ENCODE measurements around the gene LRBA. TPM values are rescaled to one million over a fixed set of nuclear protein-coding genes. Genes with fewer than 3 reads are reported as not detected.
A peak's percentile ranks its signal among the peaks of the same experiment; 100 is the strongest.

Gene LRBA
- total and polyA plus RNA-seq, 2 of the 4 experiments (the other 2 are of a cell fraction): 10.2 to 51.6 TPM

DNA sequence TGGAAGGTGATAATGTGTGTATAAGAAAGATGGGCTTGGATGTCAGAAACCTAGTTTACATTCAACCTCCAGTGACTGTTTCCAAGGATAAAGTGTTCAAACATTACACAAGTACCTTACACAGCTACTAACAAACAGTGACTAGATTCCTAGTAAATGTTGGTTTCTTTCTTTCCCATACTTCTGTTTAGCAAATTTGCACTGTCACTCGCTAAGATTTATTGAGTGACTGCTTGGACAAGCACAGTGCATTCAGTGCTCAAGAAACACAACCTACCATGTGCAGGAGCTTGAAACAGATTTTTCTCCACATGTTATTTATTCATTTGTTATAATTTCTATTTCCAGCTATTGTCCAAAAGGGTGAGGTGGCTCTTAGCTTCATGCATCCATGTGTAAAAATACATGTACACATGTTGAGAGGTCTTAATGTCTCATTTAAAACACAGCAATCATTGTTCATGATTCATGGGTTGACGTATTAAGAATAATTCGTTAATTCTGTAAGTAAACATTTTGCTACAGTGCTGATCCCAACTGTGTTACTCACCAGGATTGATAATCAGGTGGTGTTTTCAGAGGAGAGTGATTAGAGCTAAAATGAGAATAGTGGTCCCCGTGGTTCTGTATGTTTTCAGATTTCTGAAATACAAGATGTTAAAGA lies 783.8 kb downstream of the LRBA start:
- peak overlapping the region; percentile 93 for H3K14ac ChIP-seq (replicated peaks; ENCODE audit: low read depth, low read length)
- H4K91ac ChIP-seq (ENCODE audit: insufficient read depth, low read depth, low read length): peak overlapping the region; percentile 79
- no peak overlapping the region for H2AK9ac ChIP-seq (replicated peaks; ENCODE audit: low read depth, low read length, poor library complexity)
- intact Hi-C loops (cut with micrococcal nuclease) (no loop called here), dilution Hi-C loops (cut with HindIII; ENCODE audit: low sequenced_read_pairs, unreplicated experiment) (no loop called here), in situ Hi-C loops (cut with MboI; ENCODE audit: low sequenced_read_pairs) (no loop called here)
- DNase-seq: peak; percentile 82
- TF ChIP-seq MAFK (IDR thresholded peaks at IDR 0.05; ENCODE audit: low read depth, low read length): no peak
- TF ChIP-seq RCOR1 (IDR thresholded peaks at IDR 0.05; ENCODE audit: insufficient replicate concordance, low read length): no peak
- ATAC-seq (ENCODE audit: low read depth): no peak
- no peak overlapping the region for H3K4me3 ChIP-seq (ENCODE audit: insufficient read depth, low read depth, low read length)
- H3K9me3 ChIP-seq (ENCODE audit: control insufficient read depth, insufficient read depth, low read length): no peaks in the 10 kb centered on the region
- H3K9ac ChIP-seq (ENCODE audit: low read depth, low read length): no peak overlapping the region; the same call in 1 of the 2 replicates
- peak overlapping the region; percentile 93; the same call in 2 of the 3 replicates for H2BK15ac ChIP-seq (ENCODE audit: low read depth, low read length)
- H3K4me1 ChIP-seq (ENCODE audit: control insufficient read depth, insufficient read depth, low read length): peaks cover 37% of the 10 kb centered on the region
- no CpG with 5 or more reads among the region's 4 CpGs for WGBS, 2 experiments (ENCODE audit: extremely low coverage in 2 of 2, insufficient read length in 1 of 2)
- peak overlapping the region; percentile 100 for H2BK5ac ChIP-seq (ENCODE audit: low read depth, low read length, poor library complexity, severe bottlenecking)
- peak overlapping the region; percentile 63; the same call in 1 of the 2 replicates for H4K5ac ChIP-seq (ENCODE audit: low read depth, low read length)
- CTCF ChIA-PET: interaction anchor here (0.6 to 2.1 kb wide), 5 partner anchors 12 to 225 kb away, joined by 3 to 11 read pairs (median 4); no protein-coding TSS in a partner anchor
- peak overlapping the region; percentile 78 for H3K56ac ChIP-seq (ENCODE audit: extremely low read depth, insufficient read depth, low read length)
- H2AFZ ChIP-seq (replicated peaks; ENCODE audit: low read length, poor library complexity): no peak overlapping the region
- H3K27me3 ChIP-seq (ENCODE audit: control insufficient read depth, insufficient read depth, low read length): no peaks in the 10 kb centered on the region
- H2AK5ac ChIP-seq (ENCODE audit: low read depth, low read length): peak overlapping the region; percentile 51; the same call in 1 of the 2 replicates
- H4K8ac ChIP-seq (ENCODE audit: low read depth in 2 of 2, low read length in 2 of 2): peak overlapping the region; percentile 46 to 87; a peak in 3 of 4 replicates
- H3K18ac ChIP-seq (ENCODE audit: low read depth, low read length): peak overlapping the region; percentile 87; the same call in 1 of the 2 replicates
- H2BK20ac ChIP-seq (ENCODE audit: low read depth, low read length): peak overlapping the region; percentile 99
- peaks cover 4% of the 10 kb centered on the region; the same call in 1 of the 2 replicates for H3K36me3 ChIP-seq (ENCODE audit: control insufficient read depth, insufficient read depth, low read length)
- H3K23ac ChIP-seq (ENCODE audit: low read depth, low read length): peak overlapping the region; percentile 96
- no TSS peak for BruUV-seq (replicated peaks)
- H3K27ac ChIP-seq (ENCODE audit: insufficient read depth, low read length): peak overlapping the region; percentile 26
- no peak overlapping the region for H3K4me2 ChIP-seq (ENCODE audit: low read depth, low read length)
- H3K79me1 ChIP-seq (ENCODE audit: low read depth in 1 of 2, low read length in 2 of 2): peaks cover 23 to 57% of the 10 kb centered on the region in 2 experiments
- peak overlapping the region; percentile 94 for H3K4ac ChIP-seq (ENCODE audit: low read depth, low read length)
- H2BK120ac ChIP-seq (ENCODE audit: low read depth, low read length): peak overlapping the region; percentile 97
- peaks cover 30% of the 10 kb centered on the region for H3K9me1 ChIP-seq (ENCODE audit: insufficient read depth, low read length)
- POLR2A ChIA-PET (ENCODE audit: unreplicated experiment): no interaction called here
- H4K20me1 ChIP-seq (ENCODE audit: insufficient read depth, low read length): no peaks in the 10 kb centered on the region
